GM06990 (cell line): ENCODE results near the gene SHISA2.
"Not testable (repeated sequence)": the region's sequence is repeated elsewhere in the genome, so short reads cannot be mapped to it uniquely, and the experiment has no call there.

Source experiments
- DNase-seq: peaks from one replicate; pipeline ENCODE4 v3.0.0-alpha.2; 2011; ENCODE audit not compliant: insufficient read length; ENCODE audit errors: extremely low read depth
- H3K27me3 ChIP-seq: replicated peaks from 2 replicates; pipeline ENCODE4 v1.6.0; 2011; ENCODE audit warnings: low read length; ENCODE audit not compliant: control insufficient read depth, insufficient read depth
- H3K36me3 ChIP-seq: 2 replicates; pipeline ENCODE4 v1.5.1; 2011; ENCODE audit warnings: low read length; ENCODE audit not compliant: control insufficient read depth, insufficient read depth
- H3K4me3 ChIP-seq: replicated peaks from 2 replicates; pipeline ENCODE4 v1.5.1; 2011; ENCODE audit warnings: low read depth, mild to moderate bottlenecking, control low read depth, low read length
- TF ChIP-seq, protein P1 (sequence below): IDR thresholded peaks from 2 replicates; pipeline ENCODE4 v1.5.1; 2011; ENCODE audit warnings: low read length, control low read depth, mild to moderate bottlenecking, inconsistent platforms; ENCODE audit not compliant: insufficient read depth, poor library complexity, severe bottlenecking

The SHISA2 gene

DNA sequence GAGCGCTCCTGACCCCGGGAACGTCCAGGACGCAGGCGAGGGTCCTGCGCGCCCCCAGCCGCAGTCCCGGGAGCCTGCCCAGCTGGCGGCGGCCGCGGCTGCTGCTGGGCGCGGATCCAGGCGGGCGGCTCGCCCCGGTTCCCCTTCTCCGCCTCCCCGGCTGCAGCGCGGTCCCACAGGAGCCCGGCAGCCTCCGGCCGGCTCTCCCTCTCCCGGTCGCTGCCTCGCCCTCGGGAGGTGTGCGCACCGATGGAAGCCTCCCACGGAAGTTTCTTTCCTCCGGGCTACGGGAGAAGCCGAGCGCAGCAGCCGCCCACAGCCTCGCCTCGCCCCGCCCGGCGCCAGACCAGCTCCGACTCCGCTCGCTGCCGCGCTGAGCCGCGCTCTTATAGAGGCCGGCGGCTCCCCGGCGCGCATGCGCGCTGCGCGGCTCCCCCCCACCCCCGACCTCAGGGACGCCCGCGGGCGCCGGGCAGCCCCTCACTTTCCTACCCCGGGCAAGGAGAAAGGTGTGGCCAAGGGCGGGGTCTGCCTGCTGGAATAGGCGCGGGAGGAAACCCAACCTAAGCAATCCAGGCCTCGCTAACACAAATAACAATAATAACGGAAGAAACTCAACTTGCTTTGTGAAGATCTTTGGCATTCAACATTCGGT is at the start of gene SHISA2:
TSS of gene SHISA2 (minus strand) at position 360 of the 655 bp plus-strand sequence. CDS start 1,041 bp downstream, outside the sequence.
- H3K4me3 ChIP-seq, result no peak within 1 kb of the TSS
- TF ChIP-seq, protein P1, sequence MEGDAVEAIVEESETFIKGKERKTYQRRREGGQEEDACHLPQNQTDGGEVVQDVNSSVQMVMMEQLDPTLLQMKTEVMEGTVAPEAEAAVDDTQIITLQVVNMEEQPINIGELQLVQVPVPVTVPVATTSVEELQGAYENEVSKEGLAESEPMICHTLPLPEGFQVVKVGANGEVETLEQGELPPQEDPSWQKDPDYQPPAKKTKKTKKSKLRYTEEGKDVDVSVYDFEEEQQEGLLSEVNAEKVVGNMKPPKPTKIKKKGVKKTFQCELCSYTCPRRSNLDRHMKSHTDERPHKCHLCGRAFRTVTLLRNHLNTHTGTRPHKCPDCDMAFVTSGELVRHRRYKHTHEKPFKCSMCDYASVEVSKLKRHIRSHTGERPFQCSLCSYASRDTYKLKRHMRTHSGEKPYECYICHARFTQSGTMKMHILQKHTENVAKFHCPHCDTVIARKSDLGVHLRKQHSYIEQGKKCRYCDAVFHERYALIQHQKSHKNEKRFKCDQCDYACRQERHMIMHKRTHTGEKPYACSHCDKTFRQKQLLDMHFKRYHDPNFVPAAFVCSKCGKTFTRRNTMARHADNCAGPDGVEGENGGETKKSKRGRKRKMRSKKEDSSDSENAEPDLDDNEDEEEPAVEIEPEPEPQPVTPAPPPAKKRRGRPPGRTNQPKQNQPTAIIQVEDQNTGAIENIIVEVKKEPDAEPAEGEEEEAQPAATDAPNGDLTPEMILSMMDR, result no peak
- H3K36me3 ChIP-seq, result no peaks in the 10 kb centered on the region
- H3K27me3 ChIP-seq, result peaks cover 3% of the 10 kb centered on the region
- no peak for DNase-seq

DNA sequence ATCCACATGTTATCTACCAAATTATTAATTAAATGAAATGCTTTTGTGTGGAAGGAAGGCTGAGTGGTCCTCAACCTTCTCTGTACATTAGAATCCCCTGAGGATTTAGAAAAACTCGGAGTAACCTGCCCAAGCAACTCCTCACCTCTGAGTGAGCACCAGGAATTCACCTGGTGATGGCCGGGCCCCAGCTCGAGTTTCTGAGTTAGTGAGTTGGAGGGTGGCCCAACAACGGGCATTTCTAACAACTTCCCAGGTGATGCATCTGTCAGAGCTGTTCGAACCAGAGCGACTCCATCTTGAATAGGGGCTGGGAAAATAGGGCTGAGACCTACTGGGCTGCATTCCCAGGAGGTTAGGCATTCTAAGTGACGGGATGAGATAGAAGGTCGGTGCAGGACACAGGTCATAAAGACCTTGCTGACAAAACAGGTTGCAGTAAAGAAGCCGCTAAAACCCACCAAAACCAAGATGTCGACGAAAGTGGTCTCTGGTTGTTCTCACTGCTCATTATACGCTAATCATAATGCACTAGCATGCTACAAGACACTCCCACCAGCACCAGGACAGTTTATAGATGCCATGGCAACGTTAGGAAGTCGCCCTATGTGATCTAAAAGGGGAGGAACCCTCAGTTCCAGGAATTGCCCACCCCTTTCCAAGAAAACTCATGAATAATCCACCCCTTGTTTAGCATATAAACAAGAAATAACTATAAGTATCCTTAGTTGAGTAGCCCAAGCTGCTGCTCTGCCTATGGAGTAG is 44.2 kb upstream of the SHISA2 start:
- Histone ChIP-seq H3K36me3 (no peaks in the 10 kb centered on the region), H3K4me3 (no peak overlapping the region), H3K27me3 (no peaks in the 10 kb centered on the region; the same call in 1 of the 2 replicates)
- no peak for DNase-seq
- TF ChIP-seq, protein P1, result no peak

DNA sequence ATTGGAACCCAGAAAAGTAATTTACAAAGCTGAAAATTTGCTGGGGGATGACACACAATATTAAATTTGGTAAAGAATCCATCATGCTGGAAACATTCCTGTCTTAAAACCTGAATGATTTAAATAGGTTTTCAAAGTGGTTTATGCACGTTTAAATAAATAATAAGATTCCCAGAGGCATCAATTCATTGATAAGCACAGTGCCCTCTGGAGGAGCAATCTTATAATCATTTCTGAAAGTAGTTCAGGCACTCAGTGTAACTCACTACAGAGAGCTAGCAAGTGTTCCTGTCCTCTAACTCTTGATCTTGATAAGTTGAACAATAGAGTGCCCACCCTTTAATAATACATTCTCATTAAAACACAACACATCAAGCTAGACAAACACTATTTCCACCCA is 43.5 kb upstream of the SHISA2 start:
- TF ChIP-seq, protein P1, result no peak
- Histone ChIP-seq H3K4me3 (no peak overlapping the region), H3K36me3 (no peaks in the 10 kb centered on the region), H3K27me3 (no peaks in the 10 kb centered on the region; the same call in 1 of the 2 replicates)
- no peak for DNase-seq

DNA sequence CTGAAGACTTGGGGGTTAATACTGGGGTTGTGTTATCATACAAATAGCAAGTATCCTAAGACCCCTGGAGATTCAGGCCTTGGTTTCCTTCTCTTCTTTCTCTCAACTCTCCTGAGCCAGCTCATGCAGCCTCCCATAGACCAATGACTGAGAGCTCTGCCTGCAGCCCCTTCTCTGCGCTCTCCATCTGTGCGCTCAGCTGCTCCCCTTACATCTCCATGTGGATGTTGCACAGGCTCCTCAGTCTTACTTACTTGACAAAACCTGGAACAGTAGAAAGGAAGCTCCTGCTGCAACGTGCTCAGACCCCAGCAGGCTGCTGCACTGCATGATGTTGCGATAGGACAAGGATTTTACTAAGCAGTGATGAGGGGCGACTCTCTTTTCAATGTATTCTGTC is 25.0 kb upstream of the SHISA2 start:
- not testable (repeated sequence) for H3K36me3 ChIP-seq, H3K4me3 ChIP-seq, DNase-seq, H3K27me3 ChIP-seq

DNA sequence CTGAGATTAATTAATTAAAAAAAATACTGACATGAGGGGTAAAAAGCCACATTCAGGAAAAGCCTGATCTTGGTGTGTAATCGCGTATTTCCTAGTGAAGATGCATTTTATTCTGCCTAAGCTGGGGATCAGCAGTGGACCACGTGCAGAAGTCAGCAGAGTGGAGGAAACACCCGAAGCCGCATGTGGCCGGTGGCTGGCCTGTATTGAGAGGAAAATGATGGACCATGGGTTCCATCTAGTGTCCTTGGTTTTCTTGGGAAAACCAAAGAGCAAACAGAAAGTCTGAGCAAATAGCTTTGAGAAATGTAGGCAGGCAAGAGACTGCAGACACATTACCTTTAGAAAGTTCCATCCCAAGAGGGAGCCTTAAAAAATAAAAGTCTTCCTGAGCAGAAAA is 23.7 kb upstream of the SHISA2 start:
- H3K4me3 ChIP-seq, result no peak overlapping the region
- TF ChIP-seq, protein P1, result no peak
- no peak for DNase-seq
- H3K27me3 ChIP-seq, result no peaks in the 10 kb centered on the region
- H3K36me3 ChIP-seq, result no peaks in the 10 kb centered on the region

DNA sequence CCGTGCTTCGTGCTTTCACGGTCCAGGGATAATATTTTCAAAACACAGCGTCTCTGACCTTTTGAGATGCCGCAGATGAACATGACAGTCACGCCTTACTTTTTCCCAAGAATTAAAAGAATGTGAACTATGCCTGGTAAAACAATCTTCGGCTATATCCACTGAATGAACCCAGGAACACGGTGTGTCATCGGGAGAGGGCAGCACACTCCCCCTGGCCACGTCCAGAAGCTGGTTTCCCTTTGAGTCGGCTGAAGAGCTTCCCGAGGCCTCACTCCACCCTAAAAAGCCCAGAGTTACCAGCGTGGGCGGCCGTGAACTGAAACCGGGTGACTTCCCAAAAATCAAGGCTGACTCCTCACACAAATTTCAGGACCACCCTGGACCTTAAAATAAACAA is 22.9 kb upstream of the SHISA2 start:
- TF ChIP-seq, protein P1, result no peak
- H3K4me3 ChIP-seq, result no peak overlapping the region
- H3K36me3 ChIP-seq, result no peaks in the 10 kb centered on the region
- no peaks in the 10 kb centered on the region for H3K27me3 ChIP-seq
- no peak for DNase-seq

DNA sequence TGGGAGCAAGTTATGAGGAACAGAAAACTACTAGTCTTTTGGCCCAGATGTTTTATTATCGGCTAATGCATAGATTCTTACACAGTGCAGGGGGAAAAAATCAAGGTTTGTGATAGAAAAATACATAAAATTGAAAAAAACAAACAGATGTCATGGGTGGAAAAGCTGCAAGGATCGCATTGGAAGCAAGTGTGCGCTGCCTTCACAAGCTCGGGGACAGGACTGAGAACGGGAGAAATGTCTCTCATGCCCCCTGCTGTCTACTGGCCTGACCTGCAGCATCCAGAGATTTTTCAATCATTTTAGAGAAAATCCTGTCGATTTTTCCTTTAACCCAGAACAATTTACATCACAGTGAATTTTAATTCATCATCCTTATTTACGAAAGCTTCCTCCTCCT is 20.5 kb upstream of the SHISA2 start:
- not testable (repeated sequence) for H3K4me3 ChIP-seq, DNase-seq, H3K36me3 ChIP-seq, H3K27me3 ChIP-seq
